T-helper 2 cell treated with Interferon-gamma antibody and Interleukin-4, amounts not matched to agents 5 μg/mL and 100 μg/mL, for 36 hours (primary cell): Measurements from ENCODE around the gene AFDN.

Experiments
- DNase-seq: peaks from one replicate; pipeline ENCODE4 v3.0.0; 2021; ENCODE audit warnings: low spot score
- H3K27ac Mint-ChIP-seq: one replicate; pipeline ENCODE4 v1.8.0; 2021; ENCODE audit warnings: mild to moderate bottlenecking, mixed read lengths
- H3K27me3 Mint-ChIP-seq: one replicate; pipeline ENCODE4 v1.8.0; 2021; ENCODE audit warnings: low read depth, mixed read lengths
- H3K36me3 Mint-ChIP-seq: one replicate; pipeline ENCODE4 v1.8.0; 2021; ENCODE audit warnings: low read depth, mixed read lengths
- H3K4me1 Mint-ChIP-seq: one replicate; pipeline ENCODE4 v1.8.0; 2021; ENCODE audit warnings: low read depth, mixed read lengths
- H3K4me3 Mint-ChIP-seq: one replicate; pipeline ENCODE4 v1.8.0; 2022; ENCODE audit warnings: mild to moderate bottlenecking, moderate library complexity, mixed read lengths
- H3K9me3 Mint-ChIP-seq: one replicate; pipeline ENCODE4 v1.8.0; 2021; ENCODE audit warnings: mixed read lengths

AFDN gene

GRCh38 chr6:167951781-167952511 is 125.2 kb downstream of the AFDN start:
- Mint-ChIP-seq H3K27me3 (no peaks in the 10 kb centered on the region), H3K27ac (no peak overlapping the region), H3K4me3 (no peak overlapping the region), H3K9me3 (no peaks in the 10 kb centered on the region), H3K36me3 (no peaks in the 10 kb centered on the region), H3K4me1 (no peaks in the 10 kb centered on the region)
- DNase-seq: no peak

- H3K9me3 Mint-ChIP-seq: no peaks in the 10 kb centered on the region
- no peak overlapping the region for H3K27ac Mint-ChIP-seq
- no peaks in the 10 kb centered on the region for H3K27me3 Mint-ChIP-seq
- H3K4me1 Mint-ChIP-seq: no peaks in the 10 kb centered on the region
- no peaks in the 10 kb centered on the region for H3K36me3 Mint-ChIP-seq
- no peak overlapping the region for H3K4me3 Mint-ChIP-seq
- DNase-seq: no peak
These were observed 125.8 kb downstream of the AFDN start for GRCh38 chr6:167952512-167952859.

- Mint-ChIP-seq H3K27me3 (no peaks in the 10 kb centered on the region), H3K4me1 (no peaks in the 10 kb centered on the region), H3K36me3 (no peaks in the 10 kb centered on the region), H3K27ac (no peak overlapping the region), H3K9me3 (no peaks in the 10 kb centered on the region), H3K4me3 (no peak overlapping the region)
- no peak for DNase-seq
These were observed 126.8 kb downstream of the AFDN start for GRCh38 chr6:167953551-167953950.

- no peaks in the 10 kb centered on the region for H3K4me1 Mint-ChIP-seq
- no peaks in the 10 kb centered on the region for H3K36me3 Mint-ChIP-seq
- no peaks in the 10 kb centered on the region for H3K9me3 Mint-ChIP-seq
- H3K27ac Mint-ChIP-seq: no peak overlapping the region
- H3K4me3 Mint-ChIP-seq: no peak overlapping the region
- DNase-seq: no peak
- no peaks in the 10 kb centered on the region for H3K27me3 Mint-ChIP-seq
These were observed 127.4 kb downstream of the AFDN start for GRCh38 chr6:167954151-167954550.

DNA sequence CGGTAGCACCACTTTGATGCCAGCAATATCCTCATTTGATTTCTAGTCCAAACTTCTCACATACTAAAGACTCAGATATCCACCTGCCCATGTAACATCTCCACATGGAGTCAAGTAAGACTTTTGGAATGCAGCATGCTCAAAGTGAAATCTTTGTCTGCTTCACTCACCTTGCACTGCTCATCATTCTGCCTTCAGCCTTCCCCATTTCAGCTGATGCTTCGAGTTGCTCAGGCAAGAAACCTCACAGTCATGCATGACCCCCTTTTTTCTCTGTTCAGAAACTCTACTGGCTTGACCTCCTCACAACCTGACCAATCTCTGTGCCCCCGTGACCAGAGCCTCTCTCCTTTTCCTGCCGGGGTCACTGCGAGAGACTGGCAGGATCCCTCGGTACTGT is 129.8 kb downstream of the AFDN start:
- no peak for DNase-seq
- Mint-ChIP-seq H3K9me3 (no peaks in the 10 kb centered on the region), H3K4me1 (no peaks in the 10 kb centered on the region), H3K36me3 (no peaks in the 10 kb centered on the region), H3K27me3 (no peaks in the 10 kb centered on the region), H3K4me3 (no peak overlapping the region), H3K27ac (no peak overlapping the region)

- Mint-ChIP-seq H3K4me1 (no peaks in the 10 kb centered on the region), H3K36me3 (no peaks in the 10 kb centered on the region), H3K9me3 (no peaks in the 10 kb centered on the region), H3K4me3 (no peak overlapping the region), H3K27ac (no peak overlapping the region), H3K27me3 (no peaks in the 10 kb centered on the region)
- no peak for DNase-seq
These were observed 130.3 kb downstream of the AFDN start for GRCh38 chr6:167956983-167957492.

DNA sequence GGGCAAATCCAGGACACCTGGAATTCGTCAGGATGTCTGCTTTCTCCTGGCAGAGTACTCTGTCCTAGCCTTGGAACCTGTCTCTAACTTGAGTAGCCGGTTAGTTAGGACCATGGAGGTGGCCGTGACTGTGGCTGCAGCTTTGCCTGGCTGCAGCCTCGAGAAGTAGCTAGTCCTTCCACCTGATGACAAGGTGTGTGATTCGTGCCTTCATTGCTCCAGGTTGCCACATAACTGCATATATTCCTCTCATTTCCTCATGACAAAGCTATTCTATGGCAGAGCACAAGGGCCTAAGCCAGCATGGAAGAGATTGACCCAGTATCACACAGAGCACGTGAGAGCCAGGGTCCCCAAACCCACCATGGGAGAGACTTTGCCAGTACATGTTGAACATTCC is 130.9 kb downstream of the AFDN start:
- no peaks in the 10 kb centered on the region for H3K36me3 Mint-ChIP-seq
- DNase-seq: no peak
- H3K4me3 Mint-ChIP-seq: no peak overlapping the region
- H3K27me3 Mint-ChIP-seq: no peaks in the 10 kb centered on the region
- H3K27ac Mint-ChIP-seq: no peak overlapping the region
- H3K4me1 Mint-ChIP-seq: no peaks in the 10 kb centered on the region
- H3K9me3 Mint-ChIP-seq: no peaks in the 10 kb centered on the region

- Mint-ChIP-seq H3K4me3 (no peak overlapping the region), H3K4me1 (no peaks in the 10 kb centered on the region), H3K27me3 (no peaks in the 10 kb centered on the region), H3K36me3 (no peaks in the 10 kb centered on the region), H3K9me3 (no peaks in the 10 kb centered on the region), H3K27ac (no peak overlapping the region)
- no peak for DNase-seq
These were observed 133.9 kb downstream of the AFDN start for GRCh38 chr6:167960579-167960978.

GRCh38 chr6:167962711-167963110 is 136.0 kb downstream of the AFDN start:
- no peaks in the 10 kb centered on the region for H3K4me1 Mint-ChIP-seq
- H3K4me3 Mint-ChIP-seq: no peak overlapping the region
- H3K36me3 Mint-ChIP-seq: no peaks in the 10 kb centered on the region
- H3K27ac Mint-ChIP-seq: no peak overlapping the region
- H3K9me3 Mint-ChIP-seq: no peaks in the 10 kb centered on the region
- no peaks in the 10 kb centered on the region for H3K27me3 Mint-ChIP-seq
- DNase-seq: no peak

GRCh38 chr6:167963589-167964057 is 136.9 kb downstream of the AFDN start:
- Mint-ChIP-seq H3K4me1 (no peaks in the 10 kb centered on the region), H3K27ac (no peak overlapping the region), H3K36me3 (no peaks in the 10 kb centered on the region), H3K9me3 (no peaks in the 10 kb centered on the region), H3K4me3 (no peak overlapping the region), H3K27me3 (no peaks in the 10 kb centered on the region)
- no peak for DNase-seq

GRCh38 chr6:167965592-167966539 is 139.2 kb downstream of the AFDN start:
- Mint-ChIP-seq H3K4me1 (no peaks in the 10 kb centered on the region), H3K4me3 (no peak overlapping the region), H3K27ac (no peak overlapping the region), H3K27me3 (no peaks in the 10 kb centered on the region), H3K9me3 (no peaks in the 10 kb centered on the region), H3K36me3 (no peaks in the 10 kb centered on the region)
- DNase-seq: no peak

GRCh38 chr6:167966540-167966905 is 139.8 kb downstream of the AFDN start:
- no peak overlapping the region for H3K27ac Mint-ChIP-seq
- no peak overlapping the region for H3K4me3 Mint-ChIP-seq
- H3K27me3 Mint-ChIP-seq: no peaks in the 10 kb centered on the region
- H3K36me3 Mint-ChIP-seq: no peaks in the 10 kb centered on the region
- no peaks in the 10 kb centered on the region for H3K9me3 Mint-ChIP-seq
- no peak for DNase-seq
- H3K4me1 Mint-ChIP-seq: no peaks in the 10 kb centered on the region

DNA sequence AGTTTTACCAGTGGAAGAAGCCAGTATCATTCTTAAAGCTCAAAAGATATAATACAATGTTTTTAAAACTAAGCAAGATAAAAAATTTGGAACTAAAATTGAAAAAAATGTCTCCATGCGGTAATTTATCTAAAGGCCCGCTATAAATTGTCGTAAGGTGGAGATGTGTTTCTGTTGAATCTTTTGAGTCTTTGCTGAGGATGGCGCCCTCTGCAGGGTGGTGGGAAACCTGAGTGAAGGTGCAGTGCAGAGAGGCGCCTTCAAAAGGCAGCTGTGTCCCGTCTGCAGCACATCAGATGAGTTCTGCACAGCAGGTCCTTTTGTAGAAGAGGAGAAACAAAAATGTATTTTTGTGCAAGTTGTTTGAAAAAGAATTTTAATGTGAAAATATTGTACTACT is 141.4 kb downstream of the AFDN start:
- H3K4me1 Mint-ChIP-seq: no peaks in the 10 kb centered on the region
- H3K4me3 Mint-ChIP-seq: no peak overlapping the region
- no peaks in the 10 kb centered on the region for H3K27me3 Mint-ChIP-seq
- no peak overlapping the region for H3K27ac Mint-ChIP-seq
- DNase-seq: no peak
- H3K9me3 Mint-ChIP-seq: no peaks in the 10 kb centered on the region
- no peaks in the 10 kb centered on the region for H3K36me3 Mint-ChIP-seq

DNA sequence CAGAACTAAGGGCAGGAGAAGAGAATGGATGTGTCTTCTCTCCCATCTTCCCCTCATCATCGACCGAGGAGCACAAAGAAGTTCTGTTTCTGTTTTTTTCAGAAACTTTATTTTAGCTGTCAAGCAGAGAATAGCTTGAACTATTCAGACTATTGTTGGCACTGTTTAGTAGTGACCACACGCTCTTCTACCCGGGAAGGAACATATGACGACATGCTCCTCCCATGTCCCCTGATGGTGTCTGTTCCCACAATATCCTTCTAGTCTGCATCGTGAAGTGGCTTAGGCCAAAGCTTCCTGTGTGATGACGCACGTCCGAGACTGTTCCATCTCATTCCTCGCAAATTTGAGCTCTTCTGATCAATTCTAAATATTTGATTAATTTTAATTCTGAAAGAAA is 143.5 kb downstream of the AFDN start:
- Mint-ChIP-seq H3K27ac (no peak overlapping the region), H3K27me3 (no peaks in the 10 kb centered on the region), H3K9me3 (no peaks in the 10 kb centered on the region), H3K4me3 (no peak overlapping the region), H3K4me1 (no peaks in the 10 kb centered on the region), H3K36me3 (no peaks in the 10 kb centered on the region)
- no peak for DNase-seq
